Caco-2 (cell line): ENCODE data around the gene YWHAG. TPM values are rescaled to one million over a fixed set of nuclear protein-coding genes. Genes with fewer than 3 reads are reported as not detected.

Experiments
- BruUV-seq: library from RNA; stranded (reverse); fragments of 400-500 nt; replicated peaks from 2 replicates; lab custom pipeline; 2021; lab: Mats Ljungman, UMichigan
- CTCF ChIA-PET: fragments of 300-600 bp; sonication (Branson Sonifier 250); formaldehyde crosslinking; loops from one replicate; lab custom pipeline; 2022; ENCODE audit warnings: antibody characterized with exemption; lab: Charles Lee
- POLR2A ChIA-PET: fragments of 300-600 bp; sonication (Branson Sonifier 250); formaldehyde crosslinking; loops from one replicate; lab custom pipeline; 2022; ENCODE audit warnings: antibody characterized with exemption; lab: Charles Lee
- DNase-seq, 2 experiments: peaks; one replicate each; pipeline versions ENCODE4 v3.0.0 to v3.0.0-alpha.2; 2020 to 2022
- H3K27me3 ChIP-seq: replicated peaks from 2 replicates; pipeline ENCODE4 v1.6.0; 2011; ENCODE audit warnings: low read length; ENCODE audit not compliant: control insufficient read depth, insufficient read depth
- H3K36me3 ChIP-seq: 2 replicates; pipeline ENCODE4 v1.5.1; 2011; ENCODE audit warnings: low read length; ENCODE audit not compliant: control insufficient read depth, insufficient read depth
- H3K4me1 ChIP-seq: fragments of 250-450 bp; sonication (Bioruptor Pico); 2 replicates; pipeline ENCODE4 v1.5.1; 2020; ENCODE audit warnings: mild to moderate bottlenecking
- H3K4me3 ChIP-seq: 2 replicates; pipeline ENCODE4 v1.5.1; 2011; ENCODE audit warnings: low read depth, mild to moderate bottlenecking, control low read depth, low read length
- H3K9me3 ChIP-seq: fragments of 250-450 bp; sonication (Bioruptor Pico); 2 replicates; pipeline ENCODE4 v1.5.1; 2020; ENCODE audit warnings: mild to moderate bottlenecking, moderate library complexity
- H3K27ac Mint-ChIP-seq: one replicate; pipeline ENCODE4 v1.8.0; 2022; ENCODE audit warnings: mixed read lengths; ENCODE audit not compliant: unreplicated experiment
- H3K27me3 Mint-ChIP-seq: one replicate; pipeline ENCODE4 v1.8.0; 2022; ENCODE audit warnings: mixed read lengths; ENCODE audit not compliant: insufficient read depth, unreplicated experiment
- H3K36me3 Mint-ChIP-seq: one replicate; pipeline ENCODE4 v1.8.0; 2022; ENCODE audit warnings: mild to moderate bottlenecking, mixed read lengths; ENCODE audit not compliant: insufficient read depth, unreplicated experiment
- H3K4me1 Mint-ChIP-seq: one replicate; pipeline ENCODE4 v1.8.0; 2022; ENCODE audit warnings: low read depth, mixed read lengths; ENCODE audit not compliant: unreplicated experiment
- H3K4me3 Mint-ChIP-seq: one replicate; pipeline ENCODE4 v1.8.0; 2022; ENCODE audit warnings: mild to moderate bottlenecking, moderate library complexity, mixed read lengths; ENCODE audit not compliant: unreplicated experiment
- H3K9me3 Mint-ChIP-seq: one replicate; pipeline ENCODE4 v1.8.0; 2022; ENCODE audit warnings: mixed read lengths; ENCODE audit not compliant: unreplicated experiment
- intact Hi-C: fragments of 100-400 bp; cut with micrococcal nuclease; formaldehyde crosslinking; loops from one replicate; pipeline ENCODE4 v1.10.0; 2022; ENCODE audit not compliant: unreplicated experiment
- total RNA-seq: library from RNA; stranded (reverse); gene quantifications from 2 replicates; pipeline ENCODE4 v1.2.3, GENCODE V29; 2022
- TF ChIP-seq, protein P1 (sequence below), 2 experiments: fragments of 200-600 bp in 1 of 2; IDR thresholded peaks; 1 replicate in 1 of 2; 2 replicates in 1 of 2; pipeline versions ENCODE4 v1.5.1 to v1.8.0; 2011 to 2022; ENCODE audit warnings: antibody characterized with exemption in 1 of 2, control low read depth in 1 of 2, inconsistent platforms in 1 of 2, low read depth in 1 of 2, low read length in 1 of 2, mild to moderate bottlenecking in 1 of 2, moderate library complexity in 1 of 2; ENCODE audit not compliant: insufficient read depth in 1 of 2, severe bottlenecking in 1 of 2, unreplicated experiment in 1 of 2

Gene YWHAG
- total RNA-seq, 1 experiment from 2014 or later, result 150 TPM

DNA sequence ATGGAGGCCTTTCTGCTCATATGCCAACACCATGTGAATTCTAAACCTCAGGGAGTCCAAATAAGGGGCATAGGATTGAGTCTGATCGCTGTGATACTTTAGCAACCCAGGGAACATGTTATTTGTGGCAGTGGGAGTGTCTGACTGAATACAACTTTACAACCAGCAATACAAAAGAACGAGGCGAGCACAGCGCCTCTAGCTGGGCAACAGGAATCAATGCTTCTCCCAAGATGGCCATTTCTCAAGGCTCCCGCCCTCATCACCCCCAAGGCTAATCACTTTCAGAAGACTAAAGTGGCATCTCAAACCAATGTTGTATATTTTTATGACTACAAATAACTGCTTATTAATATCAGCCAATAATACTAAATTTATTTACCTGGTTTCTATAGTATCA, 28.1 kb downstream of the YWHAG start:
- H3K4me1 Mint-ChIP-seq, result peaks cover 14% of the 10 kb centered on the region
- DNase-seq, result no peak
- no peak overlapping the region for H3K27ac Mint-ChIP-seq
- BruUV-seq, result no TSS peak
- Histone ChIP-seq H3K36me3 (peaks cover 4% of the 10 kb centered on the region; the same call in 1 of the 2 replicates), H3K4me3 (no peak overlapping the region), H3K4me1 (no peaks in the 10 kb centered on the region), H3K27me3 (no peaks in the 10 kb centered on the region), H3K9me3 (no peaks in the 10 kb centered on the region)
- no peaks in the 10 kb centered on the region for H3K9me3 Mint-ChIP-seq
- CTCF ChIA-PET, result interaction anchor here (0.5 to 1.0 kb wide), 2 partner anchors 24 to 28 kb away, joined by 3 read pairs; partner anchors contain the start of gene YWHAG
- TF ChIP-seq, protein P1, sequence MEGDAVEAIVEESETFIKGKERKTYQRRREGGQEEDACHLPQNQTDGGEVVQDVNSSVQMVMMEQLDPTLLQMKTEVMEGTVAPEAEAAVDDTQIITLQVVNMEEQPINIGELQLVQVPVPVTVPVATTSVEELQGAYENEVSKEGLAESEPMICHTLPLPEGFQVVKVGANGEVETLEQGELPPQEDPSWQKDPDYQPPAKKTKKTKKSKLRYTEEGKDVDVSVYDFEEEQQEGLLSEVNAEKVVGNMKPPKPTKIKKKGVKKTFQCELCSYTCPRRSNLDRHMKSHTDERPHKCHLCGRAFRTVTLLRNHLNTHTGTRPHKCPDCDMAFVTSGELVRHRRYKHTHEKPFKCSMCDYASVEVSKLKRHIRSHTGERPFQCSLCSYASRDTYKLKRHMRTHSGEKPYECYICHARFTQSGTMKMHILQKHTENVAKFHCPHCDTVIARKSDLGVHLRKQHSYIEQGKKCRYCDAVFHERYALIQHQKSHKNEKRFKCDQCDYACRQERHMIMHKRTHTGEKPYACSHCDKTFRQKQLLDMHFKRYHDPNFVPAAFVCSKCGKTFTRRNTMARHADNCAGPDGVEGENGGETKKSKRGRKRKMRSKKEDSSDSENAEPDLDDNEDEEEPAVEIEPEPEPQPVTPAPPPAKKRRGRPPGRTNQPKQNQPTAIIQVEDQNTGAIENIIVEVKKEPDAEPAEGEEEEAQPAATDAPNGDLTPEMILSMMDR (IDR thresholded peaks at IDR 0.05; ENCODE audit: insufficient read depth in 1 of 2, low read depth in 1 of 2, low read length in 1 of 2, severe bottlenecking in 1 of 2, unreplicated experiment in 1 of 2), result no peak
- H3K27me3 Mint-ChIP-seq, result no peaks in the 10 kb centered on the region
- POLR2A ChIA-PET, result no interaction called here
- H3K36me3 Mint-ChIP-seq, result peaks cover 83% of the 10 kb centered on the region
- no peak overlapping the region for H3K4me3 Mint-ChIP-seq
- intact Hi-C loops, result no loop called here

DNA sequence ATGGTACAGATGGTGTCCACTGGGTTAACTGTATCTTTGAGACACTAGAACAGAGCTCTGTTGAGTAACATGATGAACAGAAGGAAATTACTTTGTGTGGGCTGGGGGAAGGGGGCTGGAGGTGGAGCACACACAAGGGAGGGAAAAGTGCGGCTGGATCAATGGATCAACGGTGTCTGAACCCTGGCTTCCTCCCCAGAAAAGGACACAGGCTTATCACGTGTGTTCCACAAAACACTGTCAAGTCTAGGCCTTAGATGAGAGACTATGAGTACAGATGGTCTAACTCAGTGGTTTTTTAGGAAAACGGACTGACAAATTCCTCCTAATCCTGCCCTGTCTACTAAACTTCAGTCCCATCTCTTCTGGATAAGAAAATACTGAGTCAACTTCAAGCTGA, 28.5 kb downstream of the YWHAG start:
- H3K36me3 Mint-ChIP-seq, result peaks cover 84% of the 10 kb centered on the region
- no peaks in the 10 kb centered on the region for H3K27me3 Mint-ChIP-seq
- POLR2A ChIA-PET, result no interaction called here
- Histone ChIP-seq H3K4me1 (no peaks in the 10 kb centered on the region), H3K27me3 (no peaks in the 10 kb centered on the region), H3K36me3 (peaks cover 4% of the 10 kb centered on the region; the same call in 1 of the 2 replicates), H3K9me3 (no peaks in the 10 kb centered on the region), H3K4me3 (no peak overlapping the region)
- DNase-seq, result no peak
- H3K4me1 Mint-ChIP-seq, result peaks cover 14% of the 10 kb centered on the region
- CTCF ChIA-PET, result interaction anchor here (0.5 to 1.0 kb wide), 2 partner anchors 24 to 28 kb away, joined by 3 read pairs; partner anchors contain the start of gene YWHAG
- no TSS peak for BruUV-seq
- no peak overlapping the region for H3K4me3 Mint-ChIP-seq
- intact Hi-C loops, result no loop called here
- no peaks in the 10 kb centered on the region for H3K9me3 Mint-ChIP-seq
- peak overlapping the region; percentile 22 for H3K27ac Mint-ChIP-seq
- TF ChIP-seq, protein P1 (IDR thresholded peaks at IDR 0.05; ENCODE audit: insufficient read depth in 1 of 2, low read depth in 1 of 2, low read length in 1 of 2, severe bottlenecking in 1 of 2, unreplicated experiment in 1 of 2), result no peak

DNA sequence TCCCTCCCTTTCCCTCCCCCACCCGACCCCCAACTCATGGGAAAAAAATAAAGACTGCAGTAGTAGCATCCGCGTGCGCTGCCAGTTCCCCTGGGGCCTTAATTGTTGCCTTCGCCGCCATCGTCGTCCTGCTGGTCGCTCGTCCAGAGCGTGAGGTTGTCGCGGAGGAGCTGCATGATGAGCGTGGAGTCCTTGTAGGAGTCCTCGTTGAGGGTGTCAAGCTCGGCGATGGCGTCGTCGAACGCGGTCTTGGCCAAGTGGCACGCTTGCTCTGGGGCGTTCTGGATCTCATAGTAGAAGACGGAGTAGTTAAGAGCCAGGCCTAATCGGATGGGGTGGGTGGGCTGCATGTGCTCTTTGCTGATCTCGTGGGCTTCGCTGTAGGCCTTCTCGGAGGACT, 29.3 kb downstream of the YWHAG start:
- DNase-seq, result no peak
- TF ChIP-seq, protein P1 (IDR thresholded peaks at IDR 0.05; ENCODE audit: insufficient read depth in 1 of 2, low read depth in 1 of 2, low read length in 1 of 2, severe bottlenecking in 1 of 2, unreplicated experiment in 1 of 2), result no peak
- intact Hi-C loops, result no loop called here
- H3K36me3 Mint-ChIP-seq, result peaks cover 88% of the 10 kb centered on the region
- peaks cover 14% of the 10 kb centered on the region for H3K4me1 Mint-ChIP-seq
- no peaks in the 10 kb centered on the region for H3K4me1 ChIP-seq
- peaks cover 4% of the 10 kb centered on the region for H3K36me3 ChIP-seq
- no peak overlapping the region for H3K4me3 ChIP-seq
- H3K27me3 ChIP-seq, result no peaks in the 10 kb centered on the region
- ChIA-PET CTCF (interaction anchor here (1.0 kb wide), 1 partner anchor 29 kb away, joined by 3 read pairs; the partner anchor contains the start of gene YWHAG), POLR2A (no interaction called here)
- H3K4me3 Mint-ChIP-seq, result no peak overlapping the region
- BruUV-seq, result no TSS peak
- H3K27ac Mint-ChIP-seq, result peak overlapping the region; percentile 22
- H3K9me3 Mint-ChIP-seq, result no peaks in the 10 kb centered on the region
- no peaks in the 10 kb centered on the region for H3K27me3 Mint-ChIP-seq
- no peaks in the 10 kb centered on the region for H3K9me3 ChIP-seq
